ENCODE data around the gene FAM25A.
"Not testable (repeated sequence)": the region's sequence is repeated elsewhere in the genome, so short reads cannot be mapped to it uniquely, and the experiment has no call there.

Gene FAM25A

DNA sequence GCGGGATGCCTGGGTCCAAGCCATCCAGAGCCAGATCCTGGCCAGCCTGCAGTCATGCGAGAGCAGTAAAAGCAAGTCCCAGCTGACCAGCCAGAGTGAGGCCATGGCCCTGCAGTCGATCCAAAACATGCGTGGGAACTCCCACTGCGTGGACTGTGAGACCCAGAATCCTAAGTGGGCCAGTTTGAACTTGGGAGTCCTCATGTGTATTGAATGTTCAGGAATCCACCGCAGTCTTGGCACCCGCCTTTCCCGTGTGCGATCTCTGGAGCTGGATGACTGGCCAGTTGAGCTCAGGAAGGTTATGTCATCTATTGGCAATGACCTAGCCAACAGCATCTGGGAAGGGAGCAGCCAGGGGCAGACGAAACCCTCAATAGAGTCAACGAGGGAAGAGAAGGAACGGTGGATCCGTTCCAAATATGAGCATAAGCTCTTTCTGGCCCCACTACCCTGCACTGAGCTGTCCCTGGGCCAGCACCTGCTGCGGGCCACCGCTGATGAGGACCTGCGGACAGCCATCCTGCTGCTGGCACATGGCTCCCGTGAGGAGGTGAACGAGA is 10.9 kb upstream of the FAM25A start:
- in situ Hi-C loops (cut with MboI; ENCODE audit: low sequenced_read_pairs): not testable (repeated sequence)

GRCh38 chr10:87013528-87013927 is 6.6 kb upstream of the FAM25A start:
- in situ Hi-C loops (cut with MboI; ENCODE audit: low sequenced_read_pairs): not testable (repeated sequence)

GRCh38 chr10:87014986-87015716 is 4.9 kb upstream of the FAM25A start:
- in situ Hi-C loops (cut with MboI; ENCODE audit: low sequenced_read_pairs): not testable (repeated sequence)

- in situ Hi-C loops (cut with MboI; ENCODE audit: low sequenced_read_pairs): not testable (repeated sequence)
Measured at GRCh38 chr10:87018127-87018526, 2.0 kb upstream of the FAM25A start.

DNA sequence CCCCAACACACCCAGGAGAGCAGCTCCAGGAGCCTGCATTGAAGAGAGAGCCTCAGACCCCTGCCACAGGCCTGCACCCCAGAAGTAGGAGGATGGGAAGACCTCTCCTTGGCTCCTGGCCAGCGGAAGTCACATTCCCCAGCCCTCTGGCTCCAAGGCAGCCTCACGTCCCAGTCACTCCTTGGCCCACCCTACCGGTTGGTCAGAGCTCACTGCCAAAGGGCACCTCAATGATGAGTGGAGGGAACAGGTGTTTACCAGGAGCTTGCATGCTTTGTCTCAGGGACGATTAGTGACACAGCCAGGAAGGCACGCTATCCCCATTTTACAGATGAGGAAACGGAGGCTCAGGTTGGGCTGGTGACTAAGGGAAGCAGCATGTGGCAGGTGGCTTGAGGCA is 1.0 kb upstream of the FAM25A start:
- in situ Hi-C loops (cut with MboI; ENCODE audit: low sequenced_read_pairs): not testable (repeated sequence)

GRCh38 chr10:87019504-87019903 is 590 bp upstream of the FAM25A start:
- in situ Hi-C loops (cut with MboI; ENCODE audit: low sequenced_read_pairs): not testable (repeated sequence)

GRCh38 chr10:87025285-87025958 is 5.3 kb downstream of the FAM25A start:
- in situ Hi-C loops (cut with MboI; ENCODE audit: low sequenced_read_pairs): not testable (repeated sequence)

- in situ Hi-C loops (cut with MboI; ENCODE audit: low sequenced_read_pairs): not testable (repeated sequence)
Measured at GRCh38 chr10:87026747-87027508, 6.8 kb downstream of the FAM25A start.

DNA sequence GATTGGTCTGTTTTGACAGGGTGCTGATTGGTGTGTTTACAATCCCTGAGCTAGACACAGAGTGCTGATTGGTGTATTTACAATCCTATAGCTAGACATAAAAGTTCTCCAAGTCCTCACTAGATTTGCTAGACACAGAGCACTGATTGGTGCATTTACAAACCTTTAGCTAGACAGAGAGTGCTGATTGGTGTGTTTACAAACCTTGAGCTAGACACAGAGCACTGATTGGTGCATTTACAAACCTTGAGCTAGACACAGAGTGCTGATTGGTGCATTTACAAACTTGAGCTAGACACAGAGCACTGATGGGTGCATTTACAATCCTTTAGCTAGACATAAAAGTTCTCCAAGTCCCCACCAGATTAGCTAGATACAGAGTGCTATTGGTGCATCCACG is 10.3 kb downstream of the FAM25A start:
- in situ Hi-C loops (cut with MboI; ENCODE audit: low sequenced_read_pairs): not testable (repeated sequence)

- in situ Hi-C loops (cut with MboI; ENCODE audit: low sequenced_read_pairs): no loop called here
Measured at GRCh38 chr10:87030912-87031635, 11.0 kb downstream of the FAM25A start.

GRCh38 chr10:87036623-87037022 is 16.5 kb downstream of the FAM25A start:
- in situ Hi-C loops (cut with MboI; ENCODE audit: low sequenced_read_pairs): no loop called here

GRCh38 chr10:87038286-87038717 is 18.2 kb downstream of the FAM25A start:
- in situ Hi-C loops (cut with MboI; ENCODE audit: low sequenced_read_pairs): no loop called here

- in situ Hi-C loops (cut with MboI; ENCODE audit: low sequenced_read_pairs): no loop called here
Measured at GRCh38 chr10:87038786-87039185, 18.7 kb downstream of the FAM25A start.

GRCh38 chr10:87043579-87043978 is 23.5 kb downstream of the FAM25A start:
- in situ Hi-C loops (cut with MboI; ENCODE audit: low sequenced_read_pairs): not testable (repeated sequence)

GRCh38 chr10:87045434-87045938 is 25.4 kb downstream of the FAM25A start:
- in situ Hi-C loops (cut with MboI; ENCODE audit: low sequenced_read_pairs): no loop called here

DNA sequence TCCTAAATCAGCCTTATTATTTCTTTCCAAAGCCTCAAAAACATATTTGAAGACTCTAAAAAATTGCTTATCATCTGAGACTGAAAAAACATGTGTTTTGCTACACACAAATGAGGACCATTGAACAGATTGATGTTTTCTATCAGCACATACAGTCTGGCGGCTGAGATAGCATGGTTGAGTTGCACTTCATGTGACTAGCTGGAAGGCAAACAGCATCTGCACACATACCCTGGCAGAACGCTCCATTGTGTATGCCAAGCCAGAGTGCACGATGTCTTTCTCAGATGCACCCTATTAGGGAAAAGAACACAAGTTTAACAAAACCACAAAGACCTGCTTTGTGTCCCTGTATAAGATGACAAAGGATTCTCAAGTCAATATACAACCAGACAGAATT is 33.0 kb downstream of the FAM25A start:
- in situ Hi-C loops (cut with MboI; ENCODE audit: low sequenced_read_pairs): no loop called here

DNA sequence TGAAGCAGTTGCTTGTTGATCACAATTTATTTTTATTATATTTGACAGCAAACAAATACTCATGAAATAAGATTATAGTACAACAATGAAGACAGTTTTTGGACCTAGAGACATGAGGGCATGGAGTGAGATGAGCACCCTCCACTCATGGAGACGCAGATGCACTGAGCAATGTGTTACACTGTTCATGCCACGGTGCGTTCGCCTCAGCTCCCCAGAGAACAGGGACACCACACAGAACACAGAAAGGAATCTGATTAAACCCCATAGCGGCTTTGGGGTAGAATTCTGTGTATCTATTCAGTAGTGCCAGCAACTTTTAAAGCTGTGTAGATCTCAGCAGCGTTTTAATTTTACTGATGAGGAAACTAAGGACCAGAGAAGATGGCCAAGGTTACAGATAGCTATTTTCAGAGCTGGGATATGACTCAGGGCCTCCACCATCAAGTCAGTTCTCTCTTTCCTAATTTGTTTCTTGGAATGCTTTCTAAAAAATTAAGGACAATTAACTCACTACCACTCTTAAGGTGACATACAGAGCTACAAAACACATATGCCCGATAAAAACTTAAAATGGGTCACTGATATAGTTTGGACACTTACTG is 33.6 kb downstream of the FAM25A start:
- in situ Hi-C loops (cut with MboI; ENCODE audit: low sequenced_read_pairs): no loop called here

GRCh38 chr10:87054373-87055295 is 34.5 kb downstream of the FAM25A start:
- in situ Hi-C loops (cut with MboI; ENCODE audit: low sequenced_read_pairs): no loop called here

DNA sequence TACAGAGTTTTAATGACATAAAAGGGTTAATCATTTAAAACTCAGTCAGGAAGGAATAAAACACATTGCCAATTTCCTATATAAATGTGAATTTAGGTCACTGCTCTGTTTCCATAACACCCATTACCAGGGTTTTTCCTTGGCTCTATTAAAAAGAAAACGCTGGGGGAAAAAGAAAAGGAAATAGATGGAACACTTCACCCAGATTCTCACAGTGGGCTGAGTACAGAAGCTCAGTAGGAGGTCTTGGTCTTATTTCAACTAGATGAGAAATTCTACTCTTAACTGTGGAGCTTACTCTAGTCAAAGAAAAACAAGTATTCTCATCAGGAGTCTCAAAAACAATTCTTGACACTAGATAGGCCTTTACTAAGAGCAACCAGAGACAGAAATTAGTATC is 38.1 kb downstream of the FAM25A start:
- in situ Hi-C loops (cut with MboI; ENCODE audit: low sequenced_read_pairs): no loop called here

Data from HL-60/S4 treated with retinoic acid at 250 ng/mL for 4 days and 3 days (cell line).